Large intestine (tissue), 1 donor: ENCODE data around the gene SETD1B. TPM values are rescaled to one million over a fixed set of nuclear protein-coding genes. Genes with fewer than 3 reads are reported as not detected.

Source experiments
- polyA plus RNA-seq: library from polyadenylated mRNA; unstranded; fragments of 120-200 nt; gene quantifications from one replicate; pipeline ENCODE4 v1.2.1, GENCODE V29; 2013

SETD1B gene
- polyA plus RNA-seq, 1 donor: 14.2 TPM

Other genes starting within 250 kb of the SETD1B start
- gene KDM2B, start 223.0 kb upstream of the SETD1B start, polyA plus RNA-seq: 22.3 TPM
- 37.4 TPM for gene ORAI1, start 177.5 kb upstream of the SETD1B start, polyA plus RNA-seq
- 3.5 TPM for gene MORN3, start 134.4 kb upstream of the SETD1B start, polyA plus RNA-seq
- 14.9 TPM for gene TMEM120B, start 91.3 kb upstream of the SETD1B start, polyA plus RNA-seq
- 53.6 TPM for gene RHOF, start 10.3 kb upstream of the SETD1B start, polyA plus RNA-seq
- 0.27 TPM for gene HPD, start 54.9 kb downstream of the SETD1B start, polyA plus RNA-seq
- 55.2 TPM for gene PSMD9, start 84.8 kb downstream of the SETD1B start, polyA plus RNA-seq
- 2.2 TPM for gene CFAP251, start 114.6 kb downstream of the SETD1B start, polyA plus RNA-seq
- gene BCL7A, start 217.9 kb downstream of the SETD1B start, polyA plus RNA-seq: 11.5 TPM